OCI-M1 (cell line): Measurements from ENCODE around the gene SKP2.

ENCODE experiments used
- DNase-seq: peaks from one replicate; lab custom pipeline; 2025; lab: John Stamatoyannopoulos, UW

Gene SKP2

GRCh38 chr5:36200513-36200912 is 48.6 kb downstream of the SKP2 start:
- no peak for DNase-seq

GRCh38 chr5:36202521-36202961 is 50.6 kb downstream of the SKP2 start:
- peak; percentile 3 for DNase-seq

GRCh38 chr5:36205329-36205728 is 53.4 kb downstream of the SKP2 start:
- DNase-seq, result no peak

GRCh38 chr5:36206913-36207312 is 55.0 kb downstream of the SKP2 start:
- no peak for DNase-seq

- no peak for DNase-seq
These were observed 56.9 kb downstream of the SKP2 start for GRCh38 chr5:36208786-36209185.

GRCh38 chr5:36209664-36210063 is 57.8 kb downstream of the SKP2 start:
- DNase-seq, result no peak

GRCh38 chr5:36214436-36214835 is 62.5 kb downstream of the SKP2 start:
- peak; percentile 3 for DNase-seq

- peak; percentile 30 for DNase-seq
These were observed 64.0 kb downstream of the SKP2 start for GRCh38 chr5:36215910-36216309.

- DNase-seq, result no peak
These were observed 65.7 kb downstream of the SKP2 start for GRCh38 chr5:36217567-36217966.

GRCh38 chr5:36217988-36218387 is 66.1 kb downstream of the SKP2 start:
- no peak for DNase-seq

GRCh38 chr5:36222620-36223019 is 70.7 kb downstream of the SKP2 start:
- DNase-seq, result no peak

GRCh38 chr5:36227046-36227445 is 75.1 kb downstream of the SKP2 start:
- no peak for DNase-seq

GRCh38 chr5:36228505-36228904 is 76.6 kb downstream of the SKP2 start:
- DNase-seq, result no peak

GRCh38 chr5:36230151-36230790 is 78.4 kb downstream of the SKP2 start:
- DNase-seq, result peak; percentile 38

- DNase-seq, result no peak
These were observed 80.6 kb downstream of the SKP2 start for GRCh38 chr5:36232533-36232932.
